ENCODE results near the gene AGXT2.

DNA sequence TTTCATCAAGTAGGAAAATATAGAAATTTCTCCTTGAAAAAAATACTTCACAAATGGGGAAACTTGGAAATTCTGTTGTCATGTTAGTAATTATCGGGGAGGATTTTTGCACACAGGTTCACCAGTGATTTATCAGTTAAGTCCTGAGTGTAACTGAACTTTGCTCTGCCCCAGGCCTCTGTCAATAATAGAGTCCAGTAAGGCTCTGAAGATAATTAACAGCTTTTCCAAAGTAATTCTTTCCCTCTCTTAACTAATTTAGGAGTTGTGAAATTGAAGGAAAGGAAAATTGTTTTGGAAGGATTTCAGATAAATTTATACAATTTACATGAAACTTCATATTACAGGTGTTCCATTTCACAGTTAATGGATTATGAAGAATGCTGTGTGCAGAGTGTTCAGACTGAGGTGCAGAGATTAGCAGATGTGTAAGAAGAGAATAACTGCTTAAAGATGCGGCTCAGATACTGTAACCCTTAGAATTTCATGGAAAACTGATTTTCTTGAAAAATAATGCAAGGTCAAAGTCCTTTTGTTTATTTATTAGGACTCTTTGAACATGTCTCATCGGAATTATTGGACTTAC, 2.9 kb upstream of the AGXT2 start:
- TF ChIP-seq EZH2 (optimal IDR thresholded peaks at IDR 0.05; ENCODE audit: low read depth, low read length) (no peak), CTCF (IDR thresholded peaks at IDR 0.05; ENCODE audit: low read length) (no peak), EZH2phosphoT487 (IDR thresholded peaks at IDR 0.05; ENCODE audit: low read length) (no peak)

All from MM.1S (cell line).